Psoas muscle (tissue), 8 donors: ENCODE measurements around the gene CDKN1C. TPM values are rescaled to one million over a fixed set of nuclear protein-coding genes. Genes with fewer than 3 reads are reported as not detected.
A peak's percentile ranks its signal among the peaks of the same experiment; 100 is the strongest.

Experiments
- ATAC-seq, 4 donors: fragments of 200-7000 bp; cut with Tn5 transposase; one replicate each; pipeline ENCODE4 v1.9.1; 2020; ENCODE audit warnings: moderate library complexity in 3 of 4, mild to moderate bottlenecking in 2 of 4
- DNase-seq, 2 donors: peaks; one replicate each; pipeline ENCODE4 v3.0.0-alpha.2; 2020
- H3K27ac ChIP-seq: fragments of 200-600 bp; one replicate; pipeline ENCODE4 v1.8.0; 2022
- H3K27me3 ChIP-seq, 3 donors: fragments of 200-600 bp in 1 of 3; one replicate each; pipeline versions ENCODE4 v1.6.1 to v1.8.0; 2013 to 2022; ENCODE audit warnings: low read length in 2 of 3, mild to moderate bottlenecking in 2 of 3, moderate library complexity in 1 of 3; ENCODE audit not compliant: insufficient read depth in 3 of 3
- H3K36me3 ChIP-seq, 2 donors: fragments of 200-600 bp in 1 of 2; one replicate each; pipeline versions ENCODE4 v1.6.1 to v1.8.0; 2013 to 2022; ENCODE audit warnings: low read depth in 1 of 2, mild to moderate bottlenecking in 1 of 2, moderate library complexity in 1 of 2; ENCODE audit not compliant: insufficient read depth in 1 of 2
- H3K4me1 ChIP-seq: fragments of 200-600 bp; one replicate; pipeline ENCODE4 v1.8.0; 2022
- H3K4me3 ChIP-seq: fragments of 200-600 bp; one replicate; pipeline ENCODE4 v1.8.0; 2022; ENCODE audit warnings: mild to moderate bottlenecking
- H3K9me3 ChIP-seq: fragments of 200-600 bp; one replicate; pipeline ENCODE4 v1.8.0; 2022
- CTCF ChIP-seq: fragments of 200-600 bp; IDR thresholded peaks from one replicate; pipeline ENCODE4 v1.8.0; 2022; ENCODE audit warnings: antibody characterized with exemption
- WGBS, 3 donors: extraction: QIAGEN DNeasy Blood & Tissue Kit; methylation state at CpG; one replicate each; pipeline versions ENCODE4 v1.1.6 to v1.1.7; 2013; 5-methylcytosine and 5-hydroxymethylcytosine counted together
- intact Hi-C, 2 donors: fragments of 100-400 bp; cut with DNase I; formaldehyde crosslinking; loops; one replicate each; pipeline versions ENCODE4 v1.11.0 to v1.14.2; 2022
- polyA plus RNA-seq, 3 donors: library from polyadenylated mRNA; stranded (reverse); fragments of 200-250 nt; gene quantifications; one replicate each; pipeline ENCODE4 v1.2.3, GENCODE V29; 2013
- total RNA-seq, 4 donors: library from RNA; stranded (reverse); fragmentation: NEBNext Ultra II Directional in 2 of 4; extraction: Animal tissue kit (Norgen Biotek cat#: 25700) in 2 of 4; gene quantifications; one replicate each; pipeline versions ENCODE4 v1.2.1 to v1.2.4, GENCODE V29; 2021 to 2023
- donor health status: healthy with polysubstance abuse.
- donor health status: DM: no; HTN: no; CAD: no; lungs with moderate emphysema.
- donor health status: Bipolar disorder and iron deficiency.
- donor health status: healthy.
- donor health status: DM: yes; HTN: yes; CAD: no.
- donor health status: DM: no; HTN: no; CAD: no.
- donor health status: DM: no; HTN: no; CAD: no.
- donor health status: DM: yes; HTN: yes; CAD: no.

CDKN1C gene
- total and polyA plus RNA-seq, 7 donors, result 14.3 to 49.4 (median 29.9) TPM

DNA sequence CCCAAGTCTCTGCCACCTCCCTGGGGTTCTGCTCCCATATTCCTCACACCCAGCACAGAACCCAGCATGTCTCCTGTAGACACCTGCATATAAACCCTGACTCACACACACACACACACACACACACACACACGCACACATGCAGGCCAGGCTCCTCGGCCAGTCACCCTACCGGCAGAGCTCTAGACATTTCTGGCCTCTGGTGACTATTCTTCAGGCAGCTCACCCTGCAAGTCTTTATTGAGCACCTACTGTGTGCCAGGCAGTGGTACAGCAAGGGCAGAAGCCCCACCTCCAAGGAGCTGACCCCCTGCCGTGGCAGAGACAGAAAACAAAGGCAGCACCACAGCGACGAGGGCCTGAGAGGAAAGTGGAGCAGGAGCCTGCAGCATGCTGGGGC lies 50.3 kb downstream of the CDKN1C start:
- Histone ChIP-seq H3K27ac (no peak overlapping the region), H3K36me3 (no peaks in the 10 kb centered on the region), H3K27me3 (no peaks in the 10 kb centered on the region), H3K4me3 (no peak overlapping the region), H3K9me3 (no peaks in the 10 kb centered on the region), H3K4me1 (no peaks in the 10 kb centered on the region)
- ATAC-seq (no peak), DNase-seq (no peak)
- 72 to 84% (median 81%) methylated on average over 6 of the region's 6 CpGs for WGBS, 3 donors
- intact Hi-C loops, result no loop called here
- no peak for TF ChIP-seq CTCF

DNA sequence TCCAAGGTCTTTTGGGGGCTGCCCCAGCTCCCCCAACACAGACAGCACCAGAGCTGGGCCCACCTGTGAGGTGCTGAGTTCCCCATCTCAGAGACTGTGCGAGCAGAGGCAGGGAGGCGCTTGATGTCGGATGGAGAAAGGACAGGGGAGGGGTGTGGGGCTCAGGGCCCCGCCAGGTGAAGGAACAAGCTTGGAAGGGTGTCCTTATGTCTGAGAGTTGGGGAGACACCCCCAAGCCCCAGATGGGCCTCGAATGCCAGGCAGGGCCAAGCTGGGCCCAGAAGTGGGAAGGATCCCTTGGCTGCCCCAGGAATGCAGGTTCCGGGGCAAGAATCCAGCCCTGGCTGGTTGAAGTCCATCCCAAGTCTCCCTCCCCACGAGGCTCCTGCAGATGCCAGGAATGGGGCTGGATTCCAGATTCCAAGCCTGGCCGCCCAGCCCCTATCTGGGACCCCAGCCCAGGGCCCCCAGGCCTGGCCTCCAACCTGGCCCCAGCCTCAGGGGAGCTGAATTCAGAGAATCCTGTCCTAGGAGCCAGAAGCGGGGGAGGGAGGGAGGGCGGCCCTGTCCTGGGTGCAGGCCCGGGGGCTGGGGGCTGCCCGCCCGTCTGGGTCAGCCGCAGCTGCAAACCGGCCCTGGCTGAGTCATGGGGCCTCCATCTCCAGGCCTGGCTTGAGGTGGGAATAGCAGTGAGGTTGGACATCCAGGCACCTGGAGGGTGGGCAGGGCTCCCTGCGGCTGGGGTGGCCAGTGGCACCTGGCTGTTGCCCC lies 50.9 kb downstream of the CDKN1C start:
- Histone ChIP-seq H3K36me3 (no peaks in the 10 kb centered on the region), H3K9me3 (no peaks in the 10 kb centered on the region), H3K4me1 (no peaks in the 10 kb centered on the region), H3K27ac (no peak overlapping the region), H3K27me3 (no peaks in the 10 kb centered on the region), H3K4me3 (no peak overlapping the region)
- intact Hi-C loops, result loop anchor here in 1 of 2 donors (5.0 kb wide), 1 partner anchor 52 kb away; no protein-coding TSS in a partner anchor
- WGBS, 3 donors, result 81 to 88% (median 86%) methylated on average over 10 to 16 of the region's 16 CpGs
- no peak for TF ChIP-seq CTCF
- ATAC-seq (no peak), DNase-seq (peak in 1 of 2 donors; percentile 51)

DNA sequence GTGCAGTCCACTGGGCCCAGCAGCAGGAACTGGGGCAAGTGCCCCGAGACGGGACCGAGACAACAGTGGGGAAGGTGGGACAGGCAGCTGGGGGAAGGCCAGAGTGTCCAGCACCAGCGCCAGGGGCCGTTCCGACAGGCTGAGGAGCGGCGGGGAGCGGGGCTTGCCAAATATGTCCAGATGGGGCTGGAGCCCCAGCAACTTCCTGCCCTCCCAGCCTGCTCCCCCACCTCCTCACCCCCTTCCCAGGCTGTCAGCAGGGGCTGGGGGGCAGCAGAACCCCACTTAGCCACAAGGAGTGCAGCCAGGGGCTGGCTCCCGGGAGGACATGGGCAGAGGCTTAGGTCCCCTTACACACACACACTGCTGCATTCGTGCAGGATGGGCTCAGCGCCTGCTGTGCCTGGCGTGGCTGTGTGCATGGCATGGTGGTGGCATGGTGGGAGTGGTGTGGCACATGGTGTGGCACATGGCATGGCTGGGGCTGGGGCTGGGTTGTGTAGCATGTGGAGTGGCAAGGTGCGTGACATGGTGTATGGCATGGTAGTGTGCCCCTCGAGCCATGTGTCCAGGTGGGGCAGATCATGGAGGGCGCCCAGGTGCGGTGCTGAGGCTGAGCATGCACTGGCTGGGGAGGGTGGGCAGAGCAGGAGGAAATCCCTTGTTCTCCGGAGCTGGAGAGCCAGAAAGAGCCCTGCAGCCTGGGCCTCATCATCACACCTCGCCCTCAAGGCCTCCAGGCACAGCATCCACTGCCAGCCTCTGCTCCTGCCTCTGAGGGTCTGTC lies 51.7 kb downstream of the CDKN1C start:
- 84 to 90% (median 87%) methylated on average over 15 to 19 of the region's 19 CpGs for WGBS, 3 donors
- H3K27ac ChIP-seq, result no peak overlapping the region
- H3K36me3 ChIP-seq, result no peaks in the 10 kb centered on the region
- H3K27me3 ChIP-seq, result no peaks in the 10 kb centered on the region
- no peak for TF ChIP-seq CTCF
- DNase-seq (peak; percentile 9 to 47), ATAC-seq (no peak)
- H3K9me3 ChIP-seq, result no peaks in the 10 kb centered on the region
- H3K4me3 ChIP-seq, result no peak overlapping the region
- intact Hi-C loops, result loop anchor here in 1 of 2 donors (5.0 kb wide), 1 partner anchor 52 kb away; no protein-coding TSS in a partner anchor
- H3K4me1 ChIP-seq, result no peaks in the 10 kb centered on the region

Other genes with a start within 250 kb of the CDKN1C start
- gene KCNQ1OT1, start 185.8 kb downstream of the CDKN1C start, total RNA-seq, result under 1 TPM; 0.30 to 0.56 (median 0.42) TPM
- gene KCNQ1OT1, start 185.8 kb downstream of the CDKN1C start, polyA plus RNA-seq, result under 1 TPM; 0.01 to 0.16 (median 0.03) TPM
- gene PHLDA2, start 43.6 kb upstream of the CDKN1C start, total RNA-seq, result 1 to 10 TPM in 1 of 4 donors, under 1 TPM in 3; 0.49 to 1.1 (median 0.69) TPM
- gene PHLDA2, start 43.6 kb upstream of the CDKN1C start, polyA plus RNA-seq, result 1 to 10 TPM in 1 of 3 donors, under 1 TPM in 2; 0.87 to 7.3 (median 0.97) TPM
- 100 to 1,000 TPM; 143 to 153 (median 147) TPM for gene NAP1L4, start 106.6 kb upstream of the CDKN1C start, total RNA-seq
- 100 to 1,000 TPM; 121 to 140 (median 139) TPM for gene NAP1L4, start 106.6 kb upstream of the CDKN1C start, polyA plus RNA-seq
- 10 to 100 TPM; 24.2 to 65.8 (median 40.2) TPM for gene CARS1, start 171.6 kb upstream of the CDKN1C start, total RNA-seq
- gene CARS1, start 171.6 kb upstream of the CDKN1C start, polyA plus RNA-seq, result 10 to 100 TPM; 37.8 to 78.6 (median 77.9) TPM